A549 (cell line): ENCODE data around the gene RASSF4.

Source experiments
- EP300 ChIP-seq, 2 experiments: fragments of >200 bp; sonication (Bioruptor Twin); formaldehyde crosslinking; IDR thresholded peaks; 2 replicates in 1 of 2; 3 replicates in 1 of 2; pipeline ENCODE4 v1.6.1; 2016 to 2017
- HDAC2 ChIP-seq: fragments of 200-600 bp; sonication (generic); IDR thresholded peaks from 2 replicates; pipeline ENCODE4 v1.6.1; 2016
- HOXB5 ChIP-seq: fragments of 250-450 bp; sonication (Bioruptor Pico); IDR thresholded peaks from 2 replicates; pipeline ENCODE4 v1.5.0; 2020; ENCODE audit warnings: mild to moderate bottlenecking, moderate library complexity
- JUN ChIP-seq, 2 experiments: fragments of >200 bp; sonication (Bioruptor Twin); formaldehyde crosslinking; IDR thresholded peaks; 2 replicates in 1 of 2; 3 replicates in 1 of 2; pipeline ENCODE4 v1.6.1; 2016 to 2017
- POLR2A ChIP-seq: IDR thresholded peaks from 2 replicates; pipeline ENCODE4 v1.6.1; 2012; ENCODE audit warnings: mild to moderate bottlenecking, low read length
- TF ChIP-seq, protein P1 (sequence below): fragments of >200 bp; sonication (Bioruptor Twin); formaldehyde crosslinking; IDR thresholded peaks from 3 replicates; pipeline ENCODE4 v1.5.1; 2016
- TF ChIP-seq, protein P2 (sequence below): IDR thresholded peaks from 2 replicates; pipeline ENCODE4 v1.6.1; 2012

DNA sequence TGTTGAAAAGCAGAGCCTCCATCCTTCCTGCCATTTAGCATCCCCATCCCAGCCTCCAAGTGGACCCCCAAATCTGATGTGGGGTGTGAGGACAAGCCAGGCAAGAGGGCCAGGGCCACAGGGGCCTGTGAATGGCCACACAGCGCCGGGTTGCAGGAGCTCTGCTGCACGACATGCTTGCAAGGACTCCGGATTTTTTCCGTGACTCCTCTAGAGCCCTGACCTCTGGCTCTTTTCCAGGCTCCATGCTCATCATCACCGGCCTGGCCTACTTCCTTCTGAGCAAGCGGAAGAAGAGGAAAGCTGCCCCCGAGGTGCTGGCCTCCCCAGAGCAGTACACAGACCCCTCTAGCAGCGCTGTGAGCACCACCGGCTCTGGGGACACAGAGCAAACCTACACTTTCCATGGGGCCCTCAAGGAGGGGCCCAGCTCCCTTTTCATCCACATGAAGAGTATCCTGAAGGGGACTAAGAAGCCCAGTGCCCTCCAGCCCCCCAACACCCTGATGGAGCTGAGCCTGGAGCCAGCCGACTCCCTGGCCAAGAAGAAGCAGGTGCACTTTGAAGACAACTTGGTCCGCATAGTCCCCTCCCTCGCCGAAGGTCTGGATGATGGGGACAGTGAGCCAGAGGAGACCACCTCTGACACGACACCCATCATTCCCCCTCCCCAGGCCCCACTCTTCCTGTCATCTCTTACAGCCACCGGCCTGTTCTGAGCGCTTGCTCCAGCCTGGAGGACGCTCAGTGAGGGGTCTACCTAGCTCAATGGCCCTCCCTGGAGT lies 25.0 kb upstream of the RASSF4 start:
- TF ChIP-seq HOXB5 (CRISPR knock-in tag) (no peak), JUN (IDR thresholded peaks at IDR 0.05) (no peak), POLR2A (no peak), HDAC2 (no peak), EP300 (IDR thresholded peaks at IDR 0.05) (no peak)
- TF ChIP-seq, protein P1, sequence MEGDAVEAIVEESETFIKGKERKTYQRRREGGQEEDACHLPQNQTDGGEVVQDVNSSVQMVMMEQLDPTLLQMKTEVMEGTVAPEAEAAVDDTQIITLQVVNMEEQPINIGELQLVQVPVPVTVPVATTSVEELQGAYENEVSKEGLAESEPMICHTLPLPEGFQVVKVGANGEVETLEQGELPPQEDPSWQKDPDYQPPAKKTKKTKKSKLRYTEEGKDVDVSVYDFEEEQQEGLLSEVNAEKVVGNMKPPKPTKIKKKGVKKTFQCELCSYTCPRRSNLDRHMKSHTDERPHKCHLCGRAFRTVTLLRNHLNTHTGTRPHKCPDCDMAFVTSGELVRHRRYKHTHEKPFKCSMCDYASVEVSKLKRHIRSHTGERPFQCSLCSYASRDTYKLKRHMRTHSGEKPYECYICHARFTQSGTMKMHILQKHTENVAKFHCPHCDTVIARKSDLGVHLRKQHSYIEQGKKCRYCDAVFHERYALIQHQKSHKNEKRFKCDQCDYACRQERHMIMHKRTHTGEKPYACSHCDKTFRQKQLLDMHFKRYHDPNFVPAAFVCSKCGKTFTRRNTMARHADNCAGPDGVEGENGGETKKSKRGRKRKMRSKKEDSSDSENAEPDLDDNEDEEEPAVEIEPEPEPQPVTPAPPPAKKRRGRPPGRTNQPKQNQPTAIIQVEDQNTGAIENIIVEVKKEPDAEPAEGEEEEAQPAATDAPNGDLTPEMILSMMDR = no peak
- TF ChIP-seq, protein P2, sequence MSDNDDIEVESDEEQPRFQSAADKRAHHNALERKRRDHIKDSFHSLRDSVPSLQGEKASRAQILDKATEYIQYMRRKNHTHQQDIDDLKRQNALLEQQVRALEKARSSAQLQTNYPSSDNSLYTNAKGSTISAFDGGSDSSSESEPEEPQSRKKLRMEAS = no peak
